ENCODE data around the gene RNF145. TPM values are rescaled to one million over a fixed set of nuclear protein-coding genes. Genes with fewer than 3 reads are reported as not detected.

RNF145 gene
- total RNA-seq, 3 donors from 2014 or later = 95.7 to 109 (median 101) TPM

DNA sequence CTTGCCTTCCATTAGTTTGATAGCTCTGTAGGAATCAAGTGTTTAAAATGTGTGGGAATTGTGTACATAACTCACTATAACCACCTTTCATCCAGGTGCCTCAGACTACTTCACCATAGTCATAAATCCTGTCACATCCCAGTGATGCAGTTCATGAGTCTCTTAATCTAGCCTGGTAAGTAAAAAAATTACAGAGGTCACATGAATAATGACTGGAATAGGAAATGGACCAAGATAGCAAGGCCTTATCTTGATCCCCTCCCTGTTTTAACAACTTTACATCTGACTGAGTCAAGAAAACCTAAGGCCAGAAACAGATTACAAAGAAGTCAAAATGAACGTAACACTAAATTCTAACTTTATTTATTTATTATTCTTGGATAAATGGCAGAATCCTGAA, 1.5 kb upstream of the RNF145 start:
- Mint-ChIP-seq H3K9me3 (no peaks in the 10 kb centered on the region), H3K27me3 (ENCODE audit: low read depth) (no peaks in the 10 kb centered on the region), H3K4me3 (peak overlapping the region; percentile 84), H3K4me1 (ENCODE audit: low read depth) (peaks cover 26% of the 10 kb centered on the region), H3K36me3 (ENCODE audit: insufficient read depth) (peaks cover 7% of the 10 kb centered on the region)
- no peak for ATAC-seq
- no peak for DNase-seq

DNA sequence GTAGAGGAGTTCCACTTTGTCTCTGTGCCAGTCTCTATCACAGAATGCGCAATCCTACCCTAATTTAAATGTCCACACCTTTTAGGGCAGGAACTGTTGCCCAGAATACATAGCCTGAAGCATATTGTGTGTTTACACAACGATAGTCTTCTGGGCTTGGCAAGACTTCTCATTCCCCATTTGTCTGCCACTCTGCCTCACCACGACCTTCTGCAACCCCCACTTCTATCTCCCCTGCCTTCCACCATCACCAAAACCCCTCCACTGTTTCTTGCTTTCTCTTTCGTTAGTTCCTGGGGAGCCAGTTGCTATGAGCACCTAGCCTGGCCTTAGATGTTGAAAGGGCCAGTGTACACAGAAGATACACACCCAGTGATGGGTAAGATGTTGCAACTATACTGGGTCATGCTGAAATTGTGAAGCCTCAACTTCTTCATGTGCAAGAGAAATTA, 883 bp upstream of the RNF145 start:
- peaks cover 32% of the 10 kb centered on the region for H3K4me1 Mint-ChIP-seq (ENCODE audit: low read depth)

DNA sequence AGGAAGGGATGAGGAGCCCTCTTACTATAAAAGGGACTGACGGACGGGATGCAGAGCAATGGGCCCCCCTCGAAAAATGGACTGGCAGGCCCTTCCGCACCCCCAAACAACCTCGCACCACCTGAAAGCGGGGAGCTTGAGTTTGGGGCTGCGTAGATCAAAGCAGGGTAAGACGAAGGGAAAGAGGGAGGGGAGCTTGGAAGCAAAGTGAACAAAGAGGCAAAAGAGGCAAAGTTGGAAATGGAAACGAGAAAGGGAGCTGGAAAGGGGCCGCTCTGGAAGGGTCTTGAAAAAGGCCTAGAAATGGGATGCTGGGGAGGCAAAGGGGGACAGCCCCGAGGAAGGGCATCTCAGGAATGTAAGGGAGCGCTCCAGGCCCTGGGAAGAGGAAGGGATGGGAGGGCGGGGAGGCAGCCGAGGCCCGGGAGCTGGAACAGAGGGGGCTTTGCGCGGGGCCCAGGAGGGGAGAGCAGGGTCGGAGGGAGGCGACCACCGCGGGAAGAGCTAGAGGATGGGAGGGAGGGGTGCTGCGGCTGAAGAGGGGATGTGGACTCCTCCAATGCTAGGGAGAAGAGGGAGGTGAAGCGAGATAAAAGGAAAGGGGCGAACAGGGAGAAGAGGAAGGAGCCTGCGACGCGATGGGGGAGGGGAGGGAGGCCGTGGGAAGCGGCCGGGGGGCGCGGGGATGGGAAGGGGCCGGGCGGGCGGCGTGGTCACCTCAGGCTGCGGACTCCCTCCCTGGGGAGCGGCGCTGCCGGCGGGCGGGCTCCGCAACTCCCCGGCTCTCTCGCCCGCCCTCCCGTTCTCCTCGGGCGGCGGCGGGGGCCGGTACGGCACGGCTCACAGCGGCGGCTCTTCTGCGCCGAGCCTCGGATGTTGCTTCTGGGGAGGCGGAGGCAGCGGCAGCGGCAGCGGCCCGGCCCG, 577 bp downstream of the RNF145 start:
- Mint-ChIP-seq H3K4me1 (ENCODE audit: low read depth) (peaks cover 44% of the 10 kb centered on the region), H3K36me3 (ENCODE audit: insufficient read depth) (peaks cover 8% of the 10 kb centered on the region), H3K4me3 (peak overlapping the region; percentile 99), H3K9me3 (no peaks in the 10 kb centered on the region), H3K27me3 (ENCODE audit: low read depth) (no peaks in the 10 kb centered on the region)
- peak; percentile 18 to 29 for ATAC-seq
- peak; percentile 14 for DNase-seq

More for the DNA sequence above, 883 bp upstream of the RNF145 start:
- no peaks in the 10 kb centered on the region for H3K9me3 Mint-ChIP-seq
- peaks cover 7% of the 10 kb centered on the region for H3K36me3 Mint-ChIP-seq (ENCODE audit: insufficient read depth)
- H3K27me3 Mint-ChIP-seq (ENCODE audit: low read depth) = no peaks in the 10 kb centered on the region
- no peak for DNase-seq
- peak overlapping the region; percentile 84 for H3K4me3 Mint-ChIP-seq
- ATAC-seq = no peak

DNA sequence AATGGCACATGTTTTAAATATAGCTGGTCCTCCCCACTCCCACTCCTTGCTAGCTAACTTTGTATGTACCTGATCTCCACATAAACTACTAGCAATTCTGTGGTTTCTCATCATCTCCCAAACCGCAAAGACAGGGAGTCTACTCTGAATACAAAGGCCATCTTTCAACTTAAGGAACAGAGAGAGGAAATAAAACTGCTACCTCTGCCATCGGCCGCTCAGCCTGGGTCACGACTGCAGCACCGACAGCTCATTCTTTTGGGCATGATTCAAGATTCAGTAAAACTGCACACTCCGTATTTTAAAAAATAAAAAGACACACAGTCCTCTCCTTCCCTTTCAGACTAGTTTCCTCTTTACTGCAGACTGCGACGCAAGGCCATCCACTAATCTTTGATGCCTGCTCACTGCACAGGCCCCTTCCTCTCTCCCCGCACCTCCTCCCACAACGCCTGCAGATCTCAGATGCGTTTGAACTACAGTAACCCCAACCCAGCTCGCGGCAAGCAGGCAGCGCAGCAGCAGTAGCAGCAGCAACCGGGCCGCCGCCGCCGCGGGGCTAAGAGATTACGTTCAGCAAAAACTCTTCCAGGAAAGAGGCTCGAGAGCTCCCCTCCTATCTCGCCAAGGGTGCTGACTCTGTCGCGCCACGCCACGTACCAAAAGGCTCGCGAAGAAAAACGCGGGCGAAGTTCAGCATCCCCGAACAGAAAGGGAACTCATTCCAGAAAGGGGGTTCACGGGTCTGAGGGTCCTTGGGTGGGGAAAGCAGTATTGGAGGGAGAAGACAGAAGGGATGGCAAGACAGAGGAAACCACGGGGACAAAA, 1.5 kb downstream of the RNF145 start:
- ATAC-seq (peak; percentile 70 to 73), DNase-seq (peak; percentile 73)
- Mint-ChIP-seq H3K36me3 (ENCODE audit: insufficient read depth) (peaks cover 10% of the 10 kb centered on the region), H3K27me3 (ENCODE audit: low read depth) (no peaks in the 10 kb centered on the region), H3K9me3 (no peaks in the 10 kb centered on the region), H3K4me3 (peak overlapping the region; percentile 99), H3K4me1 (ENCODE audit: low read depth) (peaks cover 53% of the 10 kb centered on the region)

DNA sequence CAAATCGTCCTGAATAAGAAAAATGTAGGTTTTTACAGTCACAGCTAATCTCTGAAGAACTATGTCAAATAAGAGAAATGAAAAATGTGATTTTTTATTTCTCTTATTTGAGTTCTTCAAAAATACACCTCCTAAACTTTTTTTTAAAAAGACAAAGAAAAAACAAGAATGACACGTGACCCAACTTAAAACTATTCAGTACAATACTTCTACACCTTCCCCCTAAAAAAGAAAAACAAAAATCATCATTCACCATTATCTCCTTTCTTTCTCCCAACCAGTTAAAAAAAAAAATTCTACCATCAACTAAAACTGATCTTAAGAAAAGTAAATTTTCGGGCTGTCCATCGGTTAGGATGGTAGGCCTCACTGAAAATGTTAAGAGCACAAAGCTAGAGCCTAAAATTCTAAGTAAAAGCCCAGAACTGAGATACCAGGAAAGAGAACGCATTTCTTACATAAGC, 2.1 kb downstream of the RNF145 start:
- H3K4me3 Mint-ChIP-seq = peak overlapping the region; percentile 99
- DNase-seq = no peak
- ATAC-seq = no peak
- no peaks in the 10 kb centered on the region for H3K27me3 Mint-ChIP-seq (ENCODE audit: low read depth)
- H3K4me1 Mint-ChIP-seq (ENCODE audit: low read depth) = peaks cover 59% of the 10 kb centered on the region
- H3K36me3 Mint-ChIP-seq (ENCODE audit: insufficient read depth) = peaks cover 12% of the 10 kb centered on the region
- no peaks in the 10 kb centered on the region for H3K9me3 Mint-ChIP-seq

DNA sequence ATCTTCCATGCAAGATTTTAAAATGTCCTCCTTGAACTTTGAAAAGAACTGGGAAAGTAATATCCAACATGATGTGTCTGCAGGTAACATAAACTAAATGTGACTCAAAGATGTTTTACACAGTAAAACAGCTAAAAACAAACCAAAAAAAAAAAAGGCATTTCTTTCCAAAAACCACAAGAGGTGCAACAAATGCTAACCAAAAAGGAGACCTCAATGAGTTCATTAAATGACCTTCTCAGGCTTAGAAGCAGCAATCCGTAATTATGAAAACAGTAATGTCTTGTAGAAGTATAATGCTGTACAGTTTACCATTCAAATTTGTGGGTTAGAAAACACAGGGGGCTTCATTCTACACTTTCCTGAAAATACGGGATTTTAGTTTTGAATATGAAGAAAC, 2.5 kb downstream of the RNF145 start:
- peak overlapping the region; percentile 99 for H3K4me3 Mint-ChIP-seq
- DNase-seq = no peak

DNA sequence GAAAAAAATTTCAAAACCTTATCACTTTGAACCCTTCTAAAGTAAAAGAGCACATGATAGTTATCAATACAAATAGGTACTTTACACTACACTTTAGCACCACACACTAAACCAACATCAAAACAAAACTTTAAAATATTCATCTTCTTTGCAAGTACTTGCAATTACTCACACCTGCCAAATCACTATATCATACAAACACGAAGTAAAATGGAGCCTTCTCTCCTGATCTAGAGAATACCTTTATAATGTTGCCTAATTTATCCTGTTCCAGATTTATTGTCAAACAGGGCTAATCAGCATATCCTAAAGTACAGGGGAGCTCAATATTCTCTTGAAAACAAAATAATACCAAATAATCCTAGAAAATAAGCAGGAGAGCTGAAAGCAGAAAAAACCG, 3.0 kb downstream of the RNF145 start:
- Mint-ChIP-seq H3K9me3 (no peaks in the 10 kb centered on the region), H3K4me3 (peak overlapping the region; percentile 99), H3K27me3 (ENCODE audit: low read depth) (no peaks in the 10 kb centered on the region), H3K36me3 (ENCODE audit: insufficient read depth) (peaks cover 15% of the 10 kb centered on the region), H3K4me1 (ENCODE audit: low read depth) (peaks cover 62% of the 10 kb centered on the region)
- DNase-seq = no peak
- no peak for ATAC-seq

More for the DNA sequence above, 2.5 kb downstream of the RNF145 start:
- Mint-ChIP-seq H3K36me3 (ENCODE audit: insufficient read depth) (peaks cover 12% of the 10 kb centered on the region), H3K4me1 (ENCODE audit: low read depth) (peaks cover 61% of the 10 kb centered on the region), H3K9me3 (no peaks in the 10 kb centered on the region), H3K27me3 (ENCODE audit: low read depth) (no peaks in the 10 kb centered on the region)
- no peak for ATAC-seq

DNA sequence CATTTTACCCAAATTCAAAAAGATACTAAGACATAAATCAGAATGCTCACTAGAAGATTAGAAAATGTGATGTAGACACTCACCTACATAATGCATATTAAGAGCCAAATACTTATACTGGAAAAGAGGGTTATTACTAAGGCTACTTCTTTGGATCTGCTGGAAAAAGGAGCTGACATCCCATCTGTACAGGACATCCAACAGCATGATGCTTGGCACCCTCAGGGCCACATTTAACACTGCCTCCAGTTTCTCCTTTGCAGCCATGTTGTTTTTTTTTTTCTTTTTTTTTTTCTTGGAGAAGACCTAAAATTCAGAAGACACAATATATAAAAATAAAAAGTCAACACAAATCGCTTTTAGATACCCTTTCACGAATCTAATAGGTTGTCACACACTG, 6.0 kb downstream of the RNF145 start:
- Mint-ChIP-seq H3K27me3 (ENCODE audit: low read depth) (no peaks in the 10 kb centered on the region), H3K9me3 (no peaks in the 10 kb centered on the region), H3K4me3 (no peak overlapping the region), H3K4me1 (ENCODE audit: low read depth) (peaks cover 73% of the 10 kb centered on the region), H3K36me3 (ENCODE audit: insufficient read depth) (peaks cover 23% of the 10 kb centered on the region)
- DNase-seq (no peak), ATAC-seq (no peak)

DNA sequence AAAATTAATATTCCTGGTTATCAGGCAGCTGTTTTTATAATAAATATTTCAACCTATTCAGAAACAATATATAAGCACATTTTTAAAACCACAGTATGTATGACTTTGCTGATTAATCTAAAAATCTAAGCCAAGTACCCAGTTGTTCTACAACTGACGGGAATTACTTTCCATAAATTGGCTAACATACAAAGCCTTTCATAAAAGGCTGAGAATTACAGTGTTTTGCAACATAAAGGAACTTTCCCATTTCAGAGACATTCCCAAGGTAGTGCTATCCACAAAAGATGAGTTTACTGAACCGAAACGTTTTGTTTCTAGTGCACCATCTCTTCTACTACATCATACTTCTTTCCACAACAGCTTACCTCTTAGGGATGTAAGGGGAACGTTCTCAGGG, 7.2 kb downstream of the RNF145 start:
- H3K4me3 Mint-ChIP-seq = no peak overlapping the region
- H3K9me3 Mint-ChIP-seq = no peaks in the 10 kb centered on the region
- H3K36me3 Mint-ChIP-seq (ENCODE audit: insufficient read depth) = peaks cover 25% of the 10 kb centered on the region
- no peaks in the 10 kb centered on the region for H3K27me3 Mint-ChIP-seq (ENCODE audit: low read depth)
- ATAC-seq = no peak
- peaks cover 81% of the 10 kb centered on the region for H3K4me1 Mint-ChIP-seq (ENCODE audit: low read depth)
- DNase-seq = no peak

DNA sequence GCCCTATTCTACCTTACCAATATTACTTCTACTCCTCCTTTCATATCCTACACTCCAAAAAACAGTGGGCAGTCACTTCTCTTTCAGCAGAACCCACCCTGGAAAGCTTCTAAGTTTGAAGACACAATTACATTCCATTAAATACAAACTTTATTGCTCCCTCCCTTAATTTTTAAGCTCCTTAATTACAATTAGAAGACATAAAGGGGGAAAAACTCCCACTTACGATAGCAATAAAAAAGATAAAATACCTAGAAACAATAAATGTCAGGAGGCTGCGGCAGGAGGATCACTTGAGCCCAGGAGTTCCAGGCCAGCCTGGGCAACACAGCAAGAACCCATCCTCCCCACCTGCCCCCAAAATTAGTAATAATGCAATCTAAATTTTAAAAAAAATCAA, 9.6 kb downstream of the RNF145 start:
- peaks cover 84% of the 10 kb centered on the region for H3K4me1 Mint-ChIP-seq (ENCODE audit: low read depth)
- no peak overlapping the region for H3K4me3 Mint-ChIP-seq
- H3K36me3 Mint-ChIP-seq (ENCODE audit: insufficient read depth) = peaks cover 40% of the 10 kb centered on the region
- no peak for DNase-seq
- no peak for ATAC-seq
- no peaks in the 10 kb centered on the region for H3K27me3 Mint-ChIP-seq (ENCODE audit: low read depth)
- H3K9me3 Mint-ChIP-seq = no peaks in the 10 kb centered on the region

DNA sequence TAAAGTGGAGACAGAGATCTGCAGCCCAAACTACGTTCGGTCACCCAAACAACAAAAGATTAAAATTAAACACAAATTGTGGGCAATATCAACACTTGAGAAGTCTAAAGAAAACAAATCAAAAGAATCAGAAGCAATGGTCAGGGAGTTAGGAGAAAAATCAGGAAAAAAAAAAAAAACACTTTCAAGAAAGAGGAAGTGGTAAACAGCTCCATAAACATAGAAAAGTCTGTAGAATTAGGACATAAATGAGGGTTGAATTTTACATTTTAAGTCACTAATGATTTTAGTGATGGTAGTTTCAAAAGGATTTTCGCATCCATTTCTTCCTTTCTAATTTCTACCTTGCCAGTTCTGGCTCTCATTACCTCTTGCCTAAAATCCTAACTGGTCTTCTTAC, 10.1 kb downstream of the RNF145 start:
- Mint-ChIP-seq H3K36me3 (ENCODE audit: insufficient read depth) (peaks cover 40% of the 10 kb centered on the region), H3K9me3 (no peaks in the 10 kb centered on the region), H3K27me3 (ENCODE audit: low read depth) (no peaks in the 10 kb centered on the region), H3K4me3 (no peak overlapping the region), H3K4me1 (ENCODE audit: low read depth) (peaks cover 81% of the 10 kb centered on the region)
- ATAC-seq (no peak), DNase-seq (no peak)

DNA sequence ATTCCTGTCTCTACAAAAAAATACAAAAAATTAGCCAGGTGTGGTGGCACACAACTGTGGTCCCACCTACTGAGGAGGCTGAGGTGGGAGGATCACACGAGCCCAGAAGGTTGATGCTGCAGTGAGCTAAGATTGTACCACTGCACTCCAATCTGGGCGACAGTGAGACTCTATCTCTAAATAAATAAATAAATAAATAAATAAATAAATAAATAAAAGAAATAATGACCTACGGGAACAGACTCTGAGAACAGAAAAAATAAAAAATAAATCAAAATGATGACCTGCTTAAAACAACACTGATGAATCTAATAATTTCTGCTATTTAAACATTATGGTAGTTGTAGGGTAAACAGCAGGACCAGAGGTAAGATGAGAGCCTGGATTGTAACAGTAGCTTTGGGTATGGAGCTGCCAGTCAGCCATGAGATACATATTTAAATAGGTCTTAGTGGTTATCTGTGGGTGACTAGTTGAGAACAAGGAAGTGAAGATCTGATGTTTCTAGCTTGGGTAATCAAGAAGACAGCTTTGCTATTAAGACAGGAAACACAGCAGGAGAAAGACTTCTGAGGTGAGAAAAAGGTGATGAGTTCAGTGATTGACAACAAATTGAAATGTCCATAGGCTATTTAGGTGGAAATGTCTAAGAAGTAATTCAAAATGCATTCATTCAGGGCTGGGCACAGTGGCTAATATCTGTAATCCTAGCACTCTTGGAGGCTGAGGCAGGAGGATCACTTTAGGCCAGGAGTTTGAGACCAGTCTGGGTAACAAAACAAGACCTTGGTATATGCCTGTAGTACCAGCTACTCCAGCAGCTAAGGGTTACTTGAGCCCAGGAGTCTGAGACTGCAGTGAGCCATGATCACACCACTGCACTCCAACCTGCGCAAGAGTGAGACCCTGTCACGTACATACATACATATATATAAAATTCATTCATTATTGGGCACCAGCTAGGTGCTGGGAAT, 11.0 kb downstream of the RNF145 start:
- no peaks in the 10 kb centered on the region for H3K9me3 Mint-ChIP-seq
- no peak for DNase-seq
- peak; percentile 73 to 84 for ATAC-seq
- H3K36me3 Mint-ChIP-seq (ENCODE audit: insufficient read depth) = peaks cover 43% of the 10 kb centered on the region
- peak overlapping the region; percentile 2 for H3K4me3 Mint-ChIP-seq
- H3K4me1 Mint-ChIP-seq (ENCODE audit: low read depth) = peaks cover 75% of the 10 kb centered on the region
- H3K27me3 Mint-ChIP-seq (ENCODE audit: low read depth) = no peaks in the 10 kb centered on the region

DNA sequence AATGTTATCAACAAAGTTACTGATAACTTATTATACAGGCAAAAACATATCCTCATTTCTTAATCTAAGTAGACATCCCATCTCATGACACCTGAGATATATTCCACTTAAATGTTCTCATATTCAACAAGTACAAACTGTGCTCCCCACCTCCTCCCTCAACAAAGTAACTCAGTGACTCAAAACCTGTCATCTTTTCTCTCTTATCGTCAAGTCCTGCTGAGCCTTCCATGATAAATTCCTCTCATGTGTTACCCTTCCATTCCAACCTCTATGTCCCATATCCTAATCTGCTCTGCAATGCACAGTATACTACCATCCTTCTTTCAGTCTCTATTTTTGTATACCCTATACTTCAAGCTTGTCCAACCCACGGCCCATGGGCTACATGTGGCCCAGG, 13.6 kb downstream of the RNF145 start:
- Mint-ChIP-seq H3K9me3 (no peaks in the 10 kb centered on the region), H3K27me3 (ENCODE audit: low read depth) (no peaks in the 10 kb centered on the region), H3K4me3 (no peak overlapping the region), H3K36me3 (ENCODE audit: insufficient read depth) (peaks cover 48% of the 10 kb centered on the region), H3K4me1 (ENCODE audit: low read depth) (peaks cover 75% of the 10 kb centered on the region)
- ATAC-seq = no peak
- DNase-seq = no peak

All from activated T-cell treated with anti-CD3 and anti-CD28 coated beads, Interleukin-2, amount 50 U/mL, for 4 hours (primary cell).